Right lobe of liver (tissue), 6 donors: ENCODE results near the gene RNF212. TPM values are rescaled to one million over a fixed set of nuclear protein-coding genes. Genes with fewer than 3 reads are reported as not detected.

ENCODE experiments used
- ATAC-seq, 4 donors: fragments of 200-7000 bp; cut with Tn5 transposase; one replicate each; pipeline ENCODE4 v1.9.1; 2020; ENCODE audit warnings: mild to moderate bottlenecking in 4 of 4, moderate library complexity in 4 of 4
- DNase-seq, 3 donors: peaks; one replicate each; pipeline ENCODE4 v3.0.0-alpha.2; 2020
- H3K27ac ChIP-seq, 3 donors: fragments of 200-600 bp; one replicate each; pipeline ENCODE4 v1.8.0; 2022
- H3K27me3 ChIP-seq, 2 donors: fragments of 200-600 bp; one replicate each; pipeline ENCODE4 v1.8.0; 2022
- H3K36me3 ChIP-seq, 4 donors: fragments of 200-600 bp; sonication (generic) in 1 of 4; one replicate each; pipeline versions ENCODE4 v1.5.1 to v1.8.0; 2017 to 2022; ENCODE audit warnings: control low read depth in 1 of 4
- H3K4me1 ChIP-seq, 4 donors: fragments of 200-600 bp; sonication (generic) in 1 of 4; one replicate each; pipeline versions ENCODE4 v1.5.1 to v1.8.0; 2017 to 2022; ENCODE audit warnings: control low read depth in 1 of 4
- H3K4me3 ChIP-seq, 3 donors: fragments of 200-600 bp; one replicate each; pipeline ENCODE4 v1.8.0; 2022
- H3K9me3 ChIP-seq, 4 donors: fragments of 200-600 bp; sonication (generic) in 1 of 4; one replicate each; pipeline versions ENCODE4 v1.5.1 to v1.8.0; 2017 to 2022; ENCODE audit warnings: control low read depth in 1 of 4
- POLR2A ChIP-seq: fragments of 450-650 bp; IDR thresholded peaks from one replicate; pipeline ENCODE4 v1.6.1; 2017; ENCODE audit warnings: antibody characterized with exemption, mild to moderate bottlenecking
- WGBS: methylation state at CpG from one replicate; pipeline ENCODE4 v1.1.6; 2018; ENCODE audit warnings: low coverage, low lambda C conversion rate; ENCODE audit not compliant: insufficient coverage; ENCODE audit errors: missing lambda C conversion rate; 5-methylcytosine and 5-hydroxymethylcytosine counted together
- intact Hi-C, 2 donors: fragments of 100-400 bp; cut with DNase I; formaldehyde crosslinking; loops; one replicate each; pipeline versions ENCODE4 v1.11.2 to v1.14.1; 2022
- total RNA-seq, 6 experiments: library from RNA; depleted of rRNA in 2 of 6; stranded (reverse); fragments of >200 nt in 2 of 6; fragmentation: NEBNext Ultra II Directional in 3 of 6; extraction: Animal tissue kit (Norgen Biotek cat#: 25700) in 3 of 6; gene quantifications; one replicate each; pipeline versions ENCODE4 v1.1.0 to v1.2.4, GENCODE V29; 2016 to 2023
- TF ChIP-seq, protein P1 (sequence below), 4 donors: fragments of 200-600 bp in 3 of 4; fragments of 450-650 bp in 1 of 4; IDR thresholded peaks; one replicate each; pipeline versions ENCODE4 v1.5.1 to v1.8.0; 2016 to 2022; ENCODE audit warnings: antibody characterized with exemption in 4 of 4, mild to moderate bottlenecking in 2 of 4
- donor health status: DM: no; HTN: yes; CAD: no.
- donor health status: DM: no; HTN: no; CAD: no.
- donor health status: DM: no; HTN: no; CAD: no.
- donor health status: DM: no; HTN: yes; CAD: no.
- donor health status: DM: no; HTN: yes; CAD: no.

The RNF212 gene
- total RNA-seq, 6 experiments from 2014 or later = 0.29 to 1.2 (median 0.50) TPM; not detected in 2

DNA sequence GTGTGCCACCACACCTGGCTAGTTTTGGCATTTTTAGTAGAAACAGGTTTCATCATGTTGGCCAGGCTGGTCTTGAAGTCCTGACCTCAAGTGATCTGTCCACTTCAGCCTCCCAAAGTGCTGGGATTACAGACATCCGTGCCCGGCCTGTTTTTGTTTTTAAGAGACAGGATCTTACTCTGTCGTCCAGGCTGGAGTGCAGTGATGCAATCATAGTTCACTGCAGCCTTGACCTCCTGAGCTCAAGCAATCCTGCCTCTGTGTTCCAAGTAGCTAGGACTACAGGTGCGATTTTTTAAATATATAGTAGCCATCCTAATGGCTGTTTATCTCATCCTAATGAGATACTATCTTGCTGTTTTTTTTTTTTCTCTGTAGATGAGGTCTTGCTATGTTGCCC lies 47.6 kb downstream of the RNF212 start:
- peaks cover 0 to 4% of the 10 kb centered on the region in 2 donors for H3K27me3 ChIP-seq
- WGBS = 21% methylated on average over 2 of the region's 4 CpGs
- intact Hi-C loops = no loop called here
- no peaks in the 10 kb centered on the region for H3K9me3 ChIP-seq
- H3K4me1 ChIP-seq = no peaks in the 10 kb centered on the region
- DNase-seq (no peak), ATAC-seq (peak in 1 of 4 donors; percentile 50)
- no peak overlapping the region for H3K4me3 ChIP-seq
- H3K27ac ChIP-seq = no peak overlapping the region
- H3K36me3 ChIP-seq = no peaks in the 10 kb centered on the region
- TF ChIP-seq, protein P1, sequence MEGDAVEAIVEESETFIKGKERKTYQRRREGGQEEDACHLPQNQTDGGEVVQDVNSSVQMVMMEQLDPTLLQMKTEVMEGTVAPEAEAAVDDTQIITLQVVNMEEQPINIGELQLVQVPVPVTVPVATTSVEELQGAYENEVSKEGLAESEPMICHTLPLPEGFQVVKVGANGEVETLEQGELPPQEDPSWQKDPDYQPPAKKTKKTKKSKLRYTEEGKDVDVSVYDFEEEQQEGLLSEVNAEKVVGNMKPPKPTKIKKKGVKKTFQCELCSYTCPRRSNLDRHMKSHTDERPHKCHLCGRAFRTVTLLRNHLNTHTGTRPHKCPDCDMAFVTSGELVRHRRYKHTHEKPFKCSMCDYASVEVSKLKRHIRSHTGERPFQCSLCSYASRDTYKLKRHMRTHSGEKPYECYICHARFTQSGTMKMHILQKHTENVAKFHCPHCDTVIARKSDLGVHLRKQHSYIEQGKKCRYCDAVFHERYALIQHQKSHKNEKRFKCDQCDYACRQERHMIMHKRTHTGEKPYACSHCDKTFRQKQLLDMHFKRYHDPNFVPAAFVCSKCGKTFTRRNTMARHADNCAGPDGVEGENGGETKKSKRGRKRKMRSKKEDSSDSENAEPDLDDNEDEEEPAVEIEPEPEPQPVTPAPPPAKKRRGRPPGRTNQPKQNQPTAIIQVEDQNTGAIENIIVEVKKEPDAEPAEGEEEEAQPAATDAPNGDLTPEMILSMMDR (IDR thresholded peaks at IDR 0.05) = no peak
- no peak for TF ChIP-seq POLR2A

DNA sequence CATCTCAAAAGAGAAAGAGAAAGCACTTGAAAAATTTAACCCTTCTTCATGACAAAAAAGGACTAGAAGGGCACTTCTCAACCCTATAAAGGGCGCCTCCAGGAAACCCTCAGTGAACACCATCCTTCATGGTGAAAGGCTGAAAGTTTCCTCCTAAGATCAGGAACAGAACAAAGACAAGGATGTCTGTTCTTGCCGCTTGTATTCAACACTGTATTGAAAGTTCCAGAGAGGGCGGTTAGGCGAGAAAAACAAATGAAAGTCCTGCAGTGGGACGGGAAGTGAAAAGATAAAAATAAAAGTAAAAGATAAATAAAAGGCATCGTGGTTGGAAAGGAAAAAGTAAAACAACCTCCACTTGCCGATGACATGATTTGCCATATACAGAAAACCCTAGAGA lies 50.9 kb downstream of the RNF212 start:
- DNase-seq (no peak), ATAC-seq (no peak)
- Histone ChIP-seq H3K27me3 (peaks cover 0 to 4% of the 10 kb centered on the region in 2 donors), H3K36me3 (no peaks in the 10 kb centered on the region), H3K4me3 (no peak overlapping the region), H3K9me3 (no peaks in the 10 kb centered on the region), H3K4me1 (no peaks in the 10 kb centered on the region), H3K27ac (no peak overlapping the region)
- intact Hi-C loops = no loop called here
- TF ChIP-seq, protein P1 (IDR thresholded peaks at IDR 0.05) = no peak
- TF ChIP-seq POLR2A = no peak
- WGBS = 50% methylated on average over 7 of the region's 7 CpGs

DNA sequence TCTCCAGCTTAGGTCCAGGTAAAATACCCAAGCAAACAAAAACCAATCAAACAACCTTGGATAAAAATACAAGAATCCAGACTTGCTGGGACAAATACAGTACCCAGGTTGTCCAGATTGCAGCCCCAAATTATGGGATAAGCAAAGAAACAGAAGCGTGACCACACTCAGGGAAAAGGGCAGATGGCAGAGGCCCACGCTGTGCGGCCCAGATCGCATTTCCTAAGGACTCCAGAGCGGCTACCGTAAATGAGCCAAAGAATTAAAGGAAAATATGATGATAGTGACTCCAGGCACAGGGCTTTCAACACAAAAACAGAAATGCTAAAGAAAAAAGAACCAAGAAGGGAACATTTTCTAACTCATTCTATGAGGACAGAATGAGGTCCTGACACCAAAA lies 51.6 kb downstream of the RNF212 start:
- Histone ChIP-seq H3K27ac (no peak overlapping the region), H3K4me1 (no peaks in the 10 kb centered on the region), H3K27me3 (peaks cover 0 to 4% of the 10 kb centered on the region in 2 donors), H3K9me3 (no peaks in the 10 kb centered on the region), H3K36me3 (no peaks in the 10 kb centered on the region), H3K4me3 (no peak overlapping the region)
- WGBS = 88% methylated on average over 6 of the region's 6 CpGs
- intact Hi-C loops = no loop called here
- DNase-seq = peak in 1 of 3 donors; percentile 5
- TF ChIP-seq POLR2A = no peak
- TF ChIP-seq, protein P1 (IDR thresholded peaks at IDR 0.05) = no peak
- no peak for ATAC-seq

DNA sequence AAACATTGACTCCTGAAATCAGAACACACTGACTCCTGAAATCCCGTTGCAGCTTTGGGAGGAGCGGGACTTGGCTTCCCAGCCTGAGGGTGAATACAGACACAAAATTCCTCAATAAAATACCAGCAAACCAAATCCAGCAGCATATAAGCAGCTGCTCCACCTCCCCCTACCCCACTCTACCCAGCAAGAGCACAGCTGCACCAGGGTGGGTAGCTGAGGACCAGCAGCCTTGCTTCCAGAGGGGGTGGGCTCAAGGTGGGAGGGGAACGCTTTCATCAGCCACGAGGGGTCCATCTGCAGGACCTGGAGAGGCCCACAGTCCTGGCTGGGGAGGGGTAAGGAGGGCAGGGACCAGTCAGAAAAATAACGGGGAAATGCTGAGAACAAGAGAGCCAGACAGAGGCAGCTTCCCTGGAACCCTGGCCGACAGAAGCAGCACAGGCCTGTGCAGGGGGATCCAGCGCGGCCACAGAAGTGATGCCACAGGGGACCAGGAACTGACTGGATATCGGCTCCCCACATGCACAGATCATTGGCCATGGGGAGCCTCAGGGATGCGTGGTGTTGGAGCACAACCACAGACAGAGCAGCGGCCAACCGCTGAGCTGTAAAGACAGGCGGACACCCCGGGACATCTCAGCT lies 52.2 kb downstream of the RNF212 start:
- no peaks in the 10 kb centered on the region for H3K9me3 ChIP-seq
- no peak overlapping the region for H3K27ac ChIP-seq
- DNase-seq = peak in 1 of 3 donors; percentile 21
- H3K36me3 ChIP-seq = no peaks in the 10 kb centered on the region
- H3K27me3 ChIP-seq = peaks cover 0 to 4% of the 10 kb centered on the region in 2 donors
- no peaks in the 10 kb centered on the region for H3K4me1 ChIP-seq
- ATAC-seq = no peak
- intact Hi-C loops = no loop called here
- no peak for TF ChIP-seq POLR2A
- TF ChIP-seq, protein P1 (IDR thresholded peaks at IDR 0.05) = no peak
- 83% methylated on average over 13 of the region's 14 CpGs for WGBS
- H3K4me3 ChIP-seq = no peak overlapping the region
